SH-SY5Y (cell line): ENCODE results near the gene TPGS1.

ENCODE experiments used
- GATA2 ChIP-seq: IDR thresholded peaks from 2 replicates; pipeline ENCODE4 v1.6.1; 2011; ENCODE audit warnings: mild to moderate bottlenecking, low read depth, low read length
- GATA3 ChIP-seq: IDR thresholded peaks from 2 replicates; pipeline ENCODE4 v1.6.1; 2011; ENCODE audit warnings: low read depth, mild to moderate bottlenecking, low read length, moderate library complexity

- TF ChIP-seq GATA3 (no peak), GATA2 (no peak)
Measured at GRCh38 chr19:524062-524674, 16.9 kb downstream of the TPGS1 start.
